ENCODE results near the gene SCO1.

- TF ChIP-seq POLR2AphosphoS5 (IDR thresholded peaks at IDR 0.05; ENCODE audit: borderline replicate concordance, low read depth, low read length) (no peak), FOXP2 (optimal IDR thresholded peaks at IDR 0.05; ENCODE audit: control extremely low read depth, extremely low read length, insufficient read depth) (no peak), EZH2 (IDR thresholded peaks at IDR 0.05) (no peak)
Observed at GRCh38 chr17:10663231-10663630, 34.1 kb downstream of the SCO1 start.
